MM.1S (cell line): ENCODE results near the gene ATP13A2.

Source experiments
- DNase-seq: peaks from one replicate; pipeline ENCODE4 v3.0.0-alpha.2; 2015
- H2AFZ ChIP-seq: fragments of 300-600 bp; sonication (generic); 2 replicates; pipeline ENCODE4 v1.6.0; 2016; ENCODE audit warnings: antibody characterized with exemption, low read length
- H3F3A ChIP-seq: fragments of 300-600 bp; sonication (generic); 2 replicates; pipeline ENCODE4 v1.6.1; 2016; ENCODE audit warnings: mild to moderate bottlenecking, antibody characterized with exemption, low read length, moderate library complexity, mixed read lengths; ENCODE audit not compliant: insufficient read depth
- H3K27ac ChIP-seq: fragments of 300-600 bp; sonication (generic); 2 replicates; pipeline ENCODE4 v1.5.1; 2016; ENCODE audit warnings: mild to moderate bottlenecking, low read length
- H3K27me3 ChIP-seq: fragments of 300-600 bp; sonication (generic); replicated peaks from 2 replicates; pipeline ENCODE4 v1.6.0; 2016; ENCODE audit warnings: low read length; ENCODE audit not compliant: insufficient read depth
- H3K36me3 ChIP-seq: fragments of 300-600 bp; sonication (generic); replicated peaks from 2 replicates; pipeline ENCODE4 v1.6.1; 2016; ENCODE audit warnings: mild to moderate bottlenecking, low read length, mixed read lengths; ENCODE audit not compliant: insufficient read depth
- H3K4me1 ChIP-seq: fragments of 300-600 bp; sonication (generic); 2 replicates; pipeline ENCODE4 v1.6.1; 2016; ENCODE audit warnings: low read length, mixed read lengths
- H3K4me2 ChIP-seq: fragments of 300-600 bp; sonication (generic); 2 replicates; pipeline ENCODE4 v1.6.0; 2016; ENCODE audit warnings: low read depth, low read length
- H3K4me3 ChIP-seq: fragments of 300-600 bp; sonication (generic); 2 replicates; pipeline ENCODE4 v1.5.1; 2016; ENCODE audit warnings: low read length, mixed read lengths
- H3K79me2 ChIP-seq: fragments of 300-600 bp; sonication (generic); 2 replicates; pipeline ENCODE4 v1.6.1; 2016; ENCODE audit warnings: mixed run types, low read length, mixed read lengths
- H3K9ac ChIP-seq: fragments of 300-600 bp; sonication (generic); 2 replicates; pipeline ENCODE4 v1.6.1; 2016; ENCODE audit warnings: low read length, mixed read lengths
- H3K9me2 ChIP-seq: fragments of 300-600 bp; sonication (generic); replicated peaks from 2 replicates; pipeline ENCODE4 v1.6.1; 2016; ENCODE audit warnings: mild to moderate bottlenecking, low read length, mixed read lengths; ENCODE audit not compliant: insufficient read depth
- H3K9me3 ChIP-seq: fragments of 300-600 bp; sonication (generic); replicated peaks from 2 replicates; pipeline ENCODE4 v1.6.1; 2016; ENCODE audit warnings: mild to moderate bottlenecking, low read length, mixed read lengths; ENCODE audit not compliant: insufficient read depth
- H4K20me1 ChIP-seq: fragments of 300-600 bp; sonication (generic); 2 replicates; pipeline ENCODE4 v1.6.1; 2016; ENCODE audit warnings: mild to moderate bottlenecking, low read length, moderate library complexity, mixed read lengths; ENCODE audit not compliant: insufficient read depth
- EZH2 ChIP-seq: fragments of 300-600 bp; sonication (generic); optimal IDR thresholded peaks from 2 replicates; pipeline ENCODE3; 2017; ENCODE audit warnings: low read depth, mild to moderate bottlenecking, antibody characterized with exemption, low read length, mixed read lengths
- EZH2phosphoT487 ChIP-seq: fragments of 300-600 bp; sonication (generic); IDR thresholded peaks from 2 replicates; pipeline ENCODE4 v1.6.1; 2018; ENCODE audit warnings: antibody characterized with exemption, low read length
- TF ChIP-seq, protein P1 (sequence below): fragments of 300-600 bp; sonication (generic); IDR thresholded peaks from 2 replicates; pipeline ENCODE4 v1.5.1; 2016; ENCODE audit warnings: antibody characterized with exemption, low read length, mixed read lengths

Gene ATP13A2

DNA sequence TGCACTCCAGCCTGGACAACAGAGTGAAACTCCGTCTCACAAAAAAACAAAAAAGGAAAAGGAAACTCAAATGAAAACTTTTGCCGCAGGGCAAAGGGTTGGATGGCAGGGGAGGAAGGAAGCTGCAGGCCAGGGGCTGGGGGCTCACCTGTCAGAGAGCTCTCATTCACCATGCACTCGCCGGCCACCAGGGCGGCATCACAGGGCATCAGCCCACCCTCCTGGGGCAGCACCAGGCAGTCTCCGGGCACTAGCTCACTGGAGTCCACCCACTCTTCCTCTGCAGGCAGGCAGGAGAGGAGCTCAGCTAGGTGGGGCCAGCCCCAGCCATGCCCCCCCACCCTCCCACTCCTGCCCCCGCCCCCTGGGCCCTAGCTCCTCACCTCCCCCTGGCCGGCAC, 11.9 kb downstream of the ATP13A2 start:
- TF ChIP-seq EZH2phosphoT487 (no peak), EZH2 (no peak)
- TF ChIP-seq, protein P1, sequence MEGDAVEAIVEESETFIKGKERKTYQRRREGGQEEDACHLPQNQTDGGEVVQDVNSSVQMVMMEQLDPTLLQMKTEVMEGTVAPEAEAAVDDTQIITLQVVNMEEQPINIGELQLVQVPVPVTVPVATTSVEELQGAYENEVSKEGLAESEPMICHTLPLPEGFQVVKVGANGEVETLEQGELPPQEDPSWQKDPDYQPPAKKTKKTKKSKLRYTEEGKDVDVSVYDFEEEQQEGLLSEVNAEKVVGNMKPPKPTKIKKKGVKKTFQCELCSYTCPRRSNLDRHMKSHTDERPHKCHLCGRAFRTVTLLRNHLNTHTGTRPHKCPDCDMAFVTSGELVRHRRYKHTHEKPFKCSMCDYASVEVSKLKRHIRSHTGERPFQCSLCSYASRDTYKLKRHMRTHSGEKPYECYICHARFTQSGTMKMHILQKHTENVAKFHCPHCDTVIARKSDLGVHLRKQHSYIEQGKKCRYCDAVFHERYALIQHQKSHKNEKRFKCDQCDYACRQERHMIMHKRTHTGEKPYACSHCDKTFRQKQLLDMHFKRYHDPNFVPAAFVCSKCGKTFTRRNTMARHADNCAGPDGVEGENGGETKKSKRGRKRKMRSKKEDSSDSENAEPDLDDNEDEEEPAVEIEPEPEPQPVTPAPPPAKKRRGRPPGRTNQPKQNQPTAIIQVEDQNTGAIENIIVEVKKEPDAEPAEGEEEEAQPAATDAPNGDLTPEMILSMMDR, result no peak
- Histone ChIP-seq H3K4me2 (no peak overlapping the region), H3K4me1 (no peaks in the 10 kb centered on the region), H3F3A (no peaks in the 10 kb centered on the region), H3K79me2 (no peaks in the 10 kb centered on the region), H3K9ac (no peak overlapping the region), H2AFZ (no peak overlapping the region), H3K4me3 (no peak overlapping the region), H3K27me3 (no peaks in the 10 kb centered on the region), H3K36me3 (no peaks in the 10 kb centered on the region), H3K9me2 (no peaks in the 10 kb centered on the region), H3K27ac (no peak overlapping the region), H3K9me3 (no peaks in the 10 kb centered on the region), H4K20me1 (no peaks in the 10 kb centered on the region)
- no peak for DNase-seq

DNA sequence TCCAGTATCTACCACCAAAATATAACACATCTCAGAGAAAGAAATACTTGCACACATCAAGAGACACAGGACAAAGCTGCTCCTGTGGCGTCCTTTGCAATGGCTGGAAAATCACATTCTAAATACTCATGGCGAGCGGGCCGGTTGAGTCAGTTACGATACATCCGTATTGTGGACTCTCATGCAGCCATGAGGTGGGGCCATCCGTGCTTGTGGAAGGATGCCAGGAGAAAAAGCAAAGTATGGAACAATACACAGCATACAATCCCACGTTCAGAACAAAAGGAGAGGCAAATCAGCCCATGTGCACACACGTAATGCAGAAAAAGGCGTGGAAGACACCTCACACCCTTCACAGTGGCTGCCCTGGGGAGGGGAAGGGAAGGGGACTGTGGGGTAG, 13.1 kb downstream of the ATP13A2 start:
- Histone ChIP-seq H2AFZ (no peak overlapping the region), H3K27ac (no peak overlapping the region), H3K27me3 (no peaks in the 10 kb centered on the region), H3K9ac (no peak overlapping the region), H3K36me3 (no peaks in the 10 kb centered on the region), H4K20me1 (no peaks in the 10 kb centered on the region), H3K9me2 (no peaks in the 10 kb centered on the region), H3K4me3 (no peak overlapping the region), H3K4me1 (no peaks in the 10 kb centered on the region), H3F3A (no peaks in the 10 kb centered on the region), H3K79me2 (no peaks in the 10 kb centered on the region), H3K9me3 (no peaks in the 10 kb centered on the region), H3K4me2 (no peak overlapping the region)
- TF ChIP-seq EZH2phosphoT487, result no peak
- TF ChIP-seq, protein P1, result no peak
- no peak for TF ChIP-seq EZH2
- DNase-seq, result no peak

GRCh38 chr1:16996845-16997244, 14.9 kb downstream of the ATP13A2 start:
- no peak overlapping the region for H3K4me2 ChIP-seq
- no peaks in the 10 kb centered on the region for H3K9me2 ChIP-seq
- DNase-seq, result no peak
- no peak overlapping the region for H3K9ac ChIP-seq
- H3K4me1 ChIP-seq, result no peaks in the 10 kb centered on the region
- no peak overlapping the region for H3K4me3 ChIP-seq
- H3K9me3 ChIP-seq, result no peaks in the 10 kb centered on the region
- H3K79me2 ChIP-seq, result no peaks in the 10 kb centered on the region
- no peak overlapping the region for H2AFZ ChIP-seq
- H4K20me1 ChIP-seq, result no peaks in the 10 kb centered on the region
- H3K36me3 ChIP-seq, result no peaks in the 10 kb centered on the region
- no peak for TF ChIP-seq EZH2
- no peaks in the 10 kb centered on the region for H3F3A ChIP-seq
- H3K27ac ChIP-seq, result no peak overlapping the region
- H3K27me3 ChIP-seq, result no peaks in the 10 kb centered on the region

GRCh38 chr1:16993521-16994038, 18.1 kb downstream of the ATP13A2 start:
- Histone ChIP-seq H3K9me3 (no peaks in the 10 kb centered on the region), H3K79me2 (no peaks in the 10 kb centered on the region), H3K36me3 (no peaks in the 10 kb centered on the region)

More at GRCh38 chr1:16993521-16994038, 18.1 kb downstream of the ATP13A2 start:
- TF ChIP-seq EZH2 (no peak), EZH2phosphoT487 (no peak)
- TF ChIP-seq, protein P1, result no peak
- no peaks in the 10 kb centered on the region for H4K20me1 ChIP-seq
- H3K4me1 ChIP-seq, result no peaks in the 10 kb centered on the region
- H3K27me3 ChIP-seq, result no peaks in the 10 kb centered on the region
- H3K27ac ChIP-seq, result no peak overlapping the region
- H3K9ac ChIP-seq, result no peak overlapping the region
- H3K9me2 ChIP-seq, result no peaks in the 10 kb centered on the region
- H2AFZ ChIP-seq, result no peak overlapping the region
- no peak for DNase-seq
- H3K4me2 ChIP-seq, result no peak overlapping the region
- H3F3A ChIP-seq, result no peaks in the 10 kb centered on the region
- H3K4me3 ChIP-seq, result no peak overlapping the region
